Measurements from ENCODE around the gene CNDP2.

CNDP2 gene

GRCh38 chr18:74496508-74497323 lies 553 bp downstream of the CNDP2 start:
- TF ChIP-seq CTCF (IDR thresholded peaks at IDR 0.05; ENCODE audit: insufficient read depth, low read length, missing control alignments), result peak; percentile 24
- H3K4me3 ChIP-seq (ENCODE audit: low read depth, low read length), result peak overlapping the region; percentile 88
- DNase-seq (ENCODE audit: low read depth, low spot score), result no peak
- POLR2A ChIA-PET, result interaction anchor here (0.7 kb wide), 1 partner anchor 81 kb away, joined by 3 read pairs; no protein-coding TSS in a partner anchor
- CTCF ChIA-PET, result interaction anchor here (1.1 to 5.9 kb wide), 3 partner anchors 143 to 309 kb away, joined by 3 to 46 read pairs (median 7); no protein-coding TSS in a partner anchor

- POLR2A ChIA-PET, result no interaction called here
- DNase-seq (ENCODE audit: low read depth, low spot score), result no peak
Measured at GRCh38 chr18:74497324-74497676, 1.1 kb downstream of the CNDP2 start.

GRCh38 chr18:74497778-74498177 lies 1.6 kb downstream of the CNDP2 start:
- ChIA-PET CTCF (interaction anchor here (0.8 to 5.9 kb wide), 6 partner anchors 144 to 626 kb away, joined by 3 to 46 read pairs (median 4); no protein-coding TSS in a partner anchor), POLR2A (no interaction called here)
- H3K4me3 ChIP-seq (ENCODE audit: low read depth, low read length), result no peak overlapping the region
- no peak for DNase-seq (ENCODE audit: low read depth, low spot score)
- no peak for TF ChIP-seq CTCF (IDR thresholded peaks at IDR 0.05; ENCODE audit: insufficient read depth, low read length, missing control alignments)

More at GRCh38 chr18:74497324-74497676, 1.1 kb downstream of the CNDP2 start:
- CTCF ChIA-PET, result interaction anchor here (3.0 to 5.9 kb wide), 2 partner anchors 144 to 298 kb away, joined by 7 to 46 read pairs; no protein-coding TSS in a partner anchor
- no peak for TF ChIP-seq CTCF (IDR thresholded peaks at IDR 0.05; ENCODE audit: insufficient read depth, low read length, missing control alignments)
- peak overlapping the region; percentile 12; the same call in 1 of the 2 replicates for H3K4me3 ChIP-seq (ENCODE audit: low read depth, low read length)

- DNase-seq (ENCODE audit: low read depth, low spot score), result no peak
- ChIA-PET POLR2A (interaction anchor here (0.7 kb wide), 1 partner anchor 27 kb away, joined by 3 read pairs; no protein-coding TSS in a partner anchor), CTCF (interaction anchor here (0.8 to 1.3 kb wide), 5 partner anchors 53 to 625 kb away, joined by 3 to 5 read pairs (median 3); no protein-coding TSS in a partner anchor)
- H3K4me3 ChIP-seq (ENCODE audit: low read depth, low read length), result no peak overlapping the region
- no peak for TF ChIP-seq CTCF (IDR thresholded peaks at IDR 0.05; ENCODE audit: insufficient read depth, low read length, missing control alignments)
Measured at GRCh38 chr18:74498712-74499627, 2.8 kb downstream of the CNDP2 start.

- POLR2A ChIA-PET, result no interaction called here
- CTCF ChIA-PET, result interaction anchor here (0.9 to 1.0 kb wide), 2 partner anchors 44 to 52 kb away, joined by 3 read pairs; no protein-coding TSS in a partner anchor
- no peak overlapping the region for H3K4me3 ChIP-seq (ENCODE audit: low read depth, low read length)
- TF ChIP-seq CTCF (IDR thresholded peaks at IDR 0.05; ENCODE audit: insufficient read depth, low read length, missing control alignments), result no peak
- DNase-seq (ENCODE audit: low read depth, low spot score), result no peak
Measured at GRCh38 chr18:74499633-74500032, 3.5 kb downstream of the CNDP2 start.
